GM13976 (cell line): ENCODE data around the gene PTPN5.
"Not testable (repeated sequence)": the region's sequence is repeated elsewhere in the genome, so short reads cannot be mapped to it uniquely, and the experiment has no call there.

Source experiments
- DNase-seq: peaks from one replicate; pipeline ENCODE4 v3.0.0; 2012; ENCODE audit warnings: low spot score
- CTCF ChIP-seq: IDR thresholded peaks from 2 replicates; pipeline ENCODE4 v1.5.1; 2012; ENCODE audit warnings: borderline replicate concordance, mild to moderate bottlenecking; ENCODE audit not compliant: insufficient read depth; ENCODE audit errors: extremely low read depth, missing control alignments, control extremely low read depth
- in situ Hi-C: fragments of 300-500 bp; cut with MboI; formaldehyde crosslinking; loops from one replicate; pipeline ENCODE4 v1.12.0; 2022; ENCODE audit warnings: low sequenced_read_pairs, mixed read lengths, inconsistent platforms; ENCODE audit not compliant: unreplicated experiment

The PTPN5 gene

GRCh38 chr11:18791207-18791968, at the start of gene PTPN5:
Gene PTPN5, minus strand, starts transcription at chr11:18791798. Its CDS starts 19,840 bp downstream, at chr11:18771958.
- in situ Hi-C loops = no loop called here
- TF ChIP-seq CTCF = no peak
- no peak for DNase-seq

GRCh38 chr11:18836417-18836816, 44.8 kb upstream of the PTPN5 start:
- DNase-seq = no peak
- no peak for TF ChIP-seq CTCF
- in situ Hi-C loops = no loop called here

- TF ChIP-seq CTCF = no peak
These were observed 43.3 kb upstream of the PTPN5 start for GRCh38 chr11:18834754-18835466.

GRCh38 chr11:18820160-18820559, 28.6 kb upstream of the PTPN5 start:
- DNase-seq, in situ Hi-C loops: not testable (repeated sequence)

More at GRCh38 chr11:18834754-18835466, 43.3 kb upstream of the PTPN5 start:
- no peak for DNase-seq
- in situ Hi-C loops = no loop called here

GRCh38 chr11:18804199-18804999, 12.8 kb upstream of the PTPN5 start:
- in situ Hi-C loops = no loop called here
- DNase-seq = no peak
- no peak for TF ChIP-seq CTCF

- in situ Hi-C loops = no loop called here
- TF ChIP-seq CTCF = peak; percentile 46
- DNase-seq = peak; percentile 52
These were observed 11.0 kb upstream of the PTPN5 start for GRCh38 chr11:18802381-18803257.
